Measurements from ENCODE around the gene KRT81. TPM values are rescaled to one million over a fixed set of nuclear protein-coding genes. Genes with fewer than 3 reads are reported as not detected.

The KRT81 gene
- total RNA-seq, 4 donors from 2014 or later = not detected

- TF ChIP-seq POLR2A (IDR thresholded peaks at IDR 0.05) (no peak), CTCF (IDR thresholded peaks at IDR 0.05) (no peak)
- DNase-seq = peak in 1 of 3 donors; percentile 29
- Histone ChIP-seq H3K27ac (no peak overlapping the region), H3K4me3 (no peak overlapping the region), H3K27me3 (no peaks in the 10 kb centered on the region), H3K4me1 (no peaks in the 10 kb centered on the region), H3K36me3 (no peaks in the 10 kb centered on the region), H3K9me3 (no peaks in the 10 kb centered on the region)
These were observed 9.7 kb upstream of the KRT81 start for GRCh38 chr12:52300796-52301691.

GRCh38 chr12:52298677-52299190, 7.4 kb upstream of the KRT81 start:
- no peak for TF ChIP-seq CTCF (IDR thresholded peaks at IDR 0.05)
- TF ChIP-seq POLR2A (IDR thresholded peaks at IDR 0.05) = no peak
- Histone ChIP-seq H3K27me3 (no peaks in the 10 kb centered on the region), H3K4me3 (no peak overlapping the region), H3K4me1 (no peaks in the 10 kb centered on the region), H3K36me3 (no peaks in the 10 kb centered on the region), H3K27ac (no peak overlapping the region), H3K9me3 (no peaks in the 10 kb centered on the region)
- DNase-seq = no peak

- Histone ChIP-seq H3K36me3 (no peaks in the 10 kb centered on the region), H3K9me3 (no peaks in the 10 kb centered on the region), H3K27ac (no peak overlapping the region), H3K4me3 (no peak overlapping the region), H3K27me3 (no peaks in the 10 kb centered on the region), H3K4me1 (no peaks in the 10 kb centered on the region)
- DNase-seq = peak in 1 of 3 donors; percentile 11
- TF ChIP-seq CTCF (IDR thresholded peaks at IDR 0.05) (no peak), POLR2A (IDR thresholded peaks at IDR 0.05) (no peak)
These were observed 5.4 kb upstream of the KRT81 start for GRCh38 chr12:52296572-52297215.

GRCh38 chr12:52295663-52296062, 4.3 kb upstream of the KRT81 start:
- Histone ChIP-seq H3K36me3 (no peaks in the 10 kb centered on the region), H3K4me3 (no peak overlapping the region), H3K9me3 (no peaks in the 10 kb centered on the region), H3K27ac (no peak overlapping the region), H3K27me3 (no peaks in the 10 kb centered on the region), H3K4me1 (no peaks in the 10 kb centered on the region)
- peak in 1 of 3 donors; percentile 11 for DNase-seq
- no peak for TF ChIP-seq CTCF (IDR thresholded peaks at IDR 0.05)
- no peak for TF ChIP-seq POLR2A (IDR thresholded peaks at IDR 0.05)

GRCh38 chr12:52294803-52295202, 3.5 kb upstream of the KRT81 start:
- TF ChIP-seq POLR2A (IDR thresholded peaks at IDR 0.05) = no peak
- no peak for TF ChIP-seq CTCF (IDR thresholded peaks at IDR 0.05)
- Histone ChIP-seq H3K27ac (no peak overlapping the region), H3K36me3 (no peaks in the 10 kb centered on the region), H3K4me1 (no peaks in the 10 kb centered on the region), H3K27me3 (no peaks in the 10 kb centered on the region), H3K4me3 (no peak overlapping the region), H3K9me3 (no peaks in the 10 kb centered on the region)
- no peak for DNase-seq

All from Peyer's patch (tissue), 4 donors.